Ramos (cell line): Measurements from ENCODE around the gene RHBDL1.

ENCODE experiments used
- in situ Hi-C: fragments of 300-500 bp; cut with MboI; formaldehyde crosslinking; loops from one replicate; pipeline ENCODE4 v1.14.3; 2022; ENCODE audit warnings: low sequenced_read_pairs; ENCODE audit not compliant: unreplicated experiment

RHBDL1 gene

GRCh38 chr16:652454-653305 is 22.8 kb upstream of the RHBDL1 start:
- in situ Hi-C loops: no loop called here

- in situ Hi-C loops: no loop called here
Observed at GRCh38 chr16:654034-654433, 21.4 kb upstream of the RHBDL1 start.

GRCh38 chr16:657487-657886 is 18.0 kb upstream of the RHBDL1 start:
- in situ Hi-C loops: no loop called here

- in situ Hi-C loops: no loop called here
Observed at GRCh38 chr16:658679-659571, 16.5 kb upstream of the RHBDL1 start.

- in situ Hi-C loops: no loop called here
Observed at GRCh38 chr16:659618-660017, 15.9 kb upstream of the RHBDL1 start.

GRCh38 chr16:660132-660458 is 15.4 kb upstream of the RHBDL1 start:
- in situ Hi-C loops: no loop called here

GRCh38 chr16:660459-661183 is 14.8 kb upstream of the RHBDL1 start:
- in situ Hi-C loops: no loop called here

GRCh38 chr16:661184-661821 is 14.2 kb upstream of the RHBDL1 start:
- in situ Hi-C loops: no loop called here

GRCh38 chr16:662095-662494 is 13.4 kb upstream of the RHBDL1 start:
- in situ Hi-C loops: no loop called here

GRCh38 chr16:662597-662996 is 12.9 kb upstream of the RHBDL1 start:
- in situ Hi-C loops: no loop called here

GRCh38 chr16:666572-666971 is 8.9 kb upstream of the RHBDL1 start:
- in situ Hi-C loops: no loop called here

GRCh38 chr16:667113-667779 is 8.2 kb upstream of the RHBDL1 start:
- in situ Hi-C loops: no loop called here

GRCh38 chr16:667780-668518 is 7.5 kb upstream of the RHBDL1 start, which contains the start of gene RHOT2:
TSS of gene RHOT2 (plus strand) at chr16:668132. CDS start at chr16:668200, 68 bp downstream.
- in situ Hi-C loops: no loop called here

- in situ Hi-C loops: no loop called here
Observed at GRCh38 chr16:668519-669171, 6.8 kb upstream of the RHBDL1 start.

- in situ Hi-C loops: no loop called here
Observed at GRCh38 chr16:669666-670065, 5.8 kb upstream of the RHBDL1 start.

GRCh38 chr16:670485-671352 is 4.8 kb upstream of the RHBDL1 start:
- in situ Hi-C loops: no loop called here

- in situ Hi-C loops: no loop called here
Observed at GRCh38 chr16:671353-672131, 3.9 kb upstream of the RHBDL1 start.
